CD4-positive, alpha-beta T cell (primary cell): ENCODE measurements around the gene ACAD8. TPM values are rescaled to one million over a fixed set of nuclear protein-coding genes. Genes with fewer than 3 reads are reported as not detected.
A peak's percentile ranks its signal among the peaks of the same experiment; 100 is the strongest.

ENCODE experiments used
- ATAC-seq: fragments of 200-7000 bp; cut with Tn5 transposase; one replicate; pipeline ENCODE4 v1.10.0; 2022; ENCODE audit warnings: mild to moderate bottlenecking; ENCODE audit not compliant: poor library complexity
- CTCF ChIA-PET: fragments of 350-600 bp; sonication (Branson Sonifier 250); formaldehyde crosslinking; loops from one replicate; lab custom pipeline; 2021; ENCODE audit warnings: antibody characterized with exemption, inconsistent platforms; lab: Charles Lee
- POLR2A ChIA-PET: fragments of 350-600 bp; sonication (Branson Sonifier 250); formaldehyde crosslinking; loops from one replicate; lab custom pipeline; 2021; ENCODE audit warnings: antibody characterized with exemption, inconsistent platforms; lab: Charles Lee
- DNase-seq, 14 experiments: peaks; one replicate each; pipeline ENCODE4 v3.0.0-alpha.2; 2013 to 2020; ENCODE audit warnings: mixed read lengths in 2 of 14
- H3K27ac ChIP-seq, 2 donors: one replicate each; pipeline versions ENCODE4 v1.5.1 to v1.7.0; 2013; ENCODE audit warnings: low read length in 2 of 2, low read depth in 1 of 2, mild to moderate bottlenecking in 1 of 2
- H3K27me3 ChIP-seq, 2 experiments: 1 replicate in 1 of 2; 2 replicates in 1 of 2; pipeline versions ENCODE4 v1.6.1 to v1.7.0; 2013; ENCODE audit warnings: low read length in 2 of 2, control low read depth in 1 of 2, mild to moderate bottlenecking in 1 of 2, moderate library complexity in 1 of 2; ENCODE audit not compliant: insufficient read depth in 2 of 2, control insufficient read depth in 1 of 2
- H3K36me3 ChIP-seq: one replicate; pipeline ENCODE4 v1.6.1; 2013; ENCODE audit warnings: low read length, control low read depth; ENCODE audit not compliant: insufficient read depth
- H3K4me1 ChIP-seq: one replicate; pipeline ENCODE4 v1.6.1; 2013; ENCODE audit warnings: low read length, control low read depth; ENCODE audit not compliant: insufficient read depth
- H3K4me3 ChIP-seq: one replicate; pipeline ENCODE4 v1.5.1; 2013; ENCODE audit warnings: mild to moderate bottlenecking, low read length, moderate library complexity
- H3K9me3 ChIP-seq, 2 experiments: 1 replicate in 1 of 2; 2 replicates in 1 of 2; pipeline versions ENCODE4 v1.6.1 to v1.7.0; 2013; ENCODE audit warnings: low read length in 2 of 2, mild to moderate bottlenecking in 2 of 2, control low read depth in 1 of 2, moderate library complexity in 1 of 2; ENCODE audit not compliant: control insufficient read depth in 1 of 2, insufficient read depth in 1 of 2
- H3K27ac Mint-ChIP-seq: one replicate; pipeline ENCODE4 v1.8.0; 2020; ENCODE audit warnings: mixed read lengths
- H3K27me3 Mint-ChIP-seq: one replicate; pipeline ENCODE4 v1.8.0; 2021; ENCODE audit warnings: mixed read lengths
- H3K36me3 Mint-ChIP-seq: one replicate; pipeline ENCODE4 v1.8.0; 2021; ENCODE audit warnings: low read depth, mixed read lengths
- H3K4me1 Mint-ChIP-seq: one replicate; pipeline ENCODE4 v1.8.0; 2021; ENCODE audit warnings: low read depth, mixed read lengths
- H3K4me3 Mint-ChIP-seq: one replicate; pipeline ENCODE4 v1.8.0; 2020; ENCODE audit warnings: mild to moderate bottlenecking, mixed read lengths
- H3K9me3 Mint-ChIP-seq: one replicate; pipeline ENCODE4 v1.8.0; 2020; ENCODE audit warnings: mixed read lengths
- CTCF ChIP-seq: fragments of 200-600 bp; IDR thresholded peaks from one replicate; pipeline ENCODE4 v1.8.0; 2022; ENCODE audit warnings: antibody characterized with exemption, mild to moderate bottlenecking
- intact Hi-C, 2 experiments: fragments of 100-400 bp; cut with DNase I in 1 of 2; cut with micrococcal nuclease in 1 of 2; formaldehyde crosslinking; loops; one replicate each; pipeline versions ENCODE4 v1.15.1 to v1.9.0; 2023 to 2025; cut with DNase I, micrococcal nuclease
- total RNA-seq, 174 experiments: library from RNA in 2 of 174; stranded (reverse) in 2 of 174; gene quantifications; one replicate each; pipeline ENCODE4 v1.2.3 and lab custom pipeline; 2021 to 2026

The ACAD8 gene
- total RNA-seq, 2 experiments from 2014 or later = 15.0 to 16.3 TPM

- Mint-ChIP-seq H3K36me3 (peaks cover 66% of the 10 kb centered on the region), H3K4me1 (peaks cover 5% of the 10 kb centered on the region), H3K4me3 (no peak overlapping the region), H3K27me3 (no peaks in the 10 kb centered on the region), H3K27ac (peak overlapping the region; percentile 34), H3K9me3 (no peaks in the 10 kb centered on the region)
- H3K36me3 ChIP-seq = peaks cover 71% of the 10 kb centered on the region
- ATAC-seq (no peak), DNase-seq (no peak)
- H3K4me3 ChIP-seq = no peak overlapping the region
- H3K27me3 ChIP-seq = no peaks in the 10 kb centered on the region
- H3K9me3 ChIP-seq = no peaks in the 10 kb centered on the region
- CTCF ChIA-PET = no interaction called here
- peaks cover 3% of the 10 kb centered on the region for H3K4me1 ChIP-seq
- intact Hi-C loops = no loop called here
- no peak overlapping the region for H3K27ac ChIP-seq
- no peak for TF ChIP-seq CTCF
- POLR2A ChIA-PET = no interaction called here
Measured at GRCh38 chr11:134237557-134237922, 15.8 kb upstream of the ACAD8 start.

DNA sequence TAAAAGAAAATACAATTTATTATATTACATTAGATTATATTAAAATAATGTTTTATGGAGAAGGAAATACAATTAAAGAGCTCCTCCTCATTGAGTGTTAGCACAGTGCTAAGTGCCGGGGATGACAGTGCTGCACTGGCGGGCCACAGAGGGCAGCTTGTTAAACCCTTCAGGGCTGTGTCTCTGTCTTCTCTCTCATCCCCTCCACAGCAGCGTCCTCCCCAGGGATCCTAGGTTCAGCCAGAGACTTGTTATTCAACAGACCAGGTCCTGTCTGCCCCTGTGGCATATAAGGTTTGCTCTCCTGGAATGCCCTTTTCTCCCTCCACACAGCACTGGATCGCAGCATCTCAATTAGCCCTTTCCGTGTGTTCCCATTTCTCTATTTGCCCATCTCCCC, 14.4 kb upstream of the ACAD8 start:
- H3K27me3 Mint-ChIP-seq = no peaks in the 10 kb centered on the region
- H3K27ac ChIP-seq = no peak overlapping the region
- no peaks in the 10 kb centered on the region for H3K4me1 ChIP-seq
- no peaks in the 10 kb centered on the region for H3K9me3 ChIP-seq
- intact Hi-C loops = no loop called here
- H3K27ac Mint-ChIP-seq = no peak overlapping the region
- peaks cover 77% of the 10 kb centered on the region for H3K36me3 ChIP-seq
- DNase-seq (no peak), ATAC-seq (no peak)
- TF ChIP-seq CTCF = no peak
- H3K36me3 Mint-ChIP-seq = peaks cover 80% of the 10 kb centered on the region
- no peak overlapping the region for H3K4me3 Mint-ChIP-seq
- ChIA-PET POLR2A (no interaction called here), CTCF (interaction anchor here (1.1 kb wide), 1 partner anchor 37 kb away, joined by 3 read pairs; no protein-coding TSS in a partner anchor)
- no peaks in the 10 kb centered on the region for H3K27me3 ChIP-seq
- H3K4me1 Mint-ChIP-seq = no peaks in the 10 kb centered on the region
- no peak overlapping the region for H3K4me3 ChIP-seq
- no peaks in the 10 kb centered on the region for H3K9me3 Mint-ChIP-seq

DNA sequence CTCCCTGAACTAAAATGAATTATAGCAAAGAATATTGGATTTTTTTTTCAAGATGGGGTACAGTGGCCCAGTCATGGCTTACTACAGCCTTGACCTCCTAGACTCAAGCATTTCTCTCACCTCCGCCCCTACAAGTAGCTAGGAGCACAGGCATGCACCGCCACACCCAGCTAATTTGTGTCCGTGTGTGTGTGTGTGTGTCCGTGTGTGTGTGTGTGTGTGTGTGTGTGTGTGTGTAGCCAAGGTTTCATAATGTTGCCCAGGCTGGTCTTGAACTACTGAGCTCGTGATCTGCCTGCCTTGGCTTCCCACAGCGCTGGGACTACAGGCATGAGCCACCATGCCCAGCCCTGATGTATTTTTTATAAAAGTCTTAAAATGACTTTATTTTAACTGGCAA, 12.8 kb upstream of the ACAD8 start:
- Histone ChIP-seq H3K4me1 (no peaks in the 10 kb centered on the region), H3K4me3 (no peak overlapping the region), H3K27me3 (no peaks in the 10 kb centered on the region), H3K9me3 (no peaks in the 10 kb centered on the region), H3K27ac (no peak overlapping the region), H3K36me3 (peaks cover 79% of the 10 kb centered on the region)
- Mint-ChIP-seq H3K27ac (no peak overlapping the region), H3K4me3 (no peak overlapping the region), H3K4me1 (no peaks in the 10 kb centered on the region), H3K9me3 (no peaks in the 10 kb centered on the region), H3K36me3 (peaks cover 83% of the 10 kb centered on the region), H3K27me3 (no peaks in the 10 kb centered on the region)
- POLR2A ChIA-PET = interaction anchor here (1.4 kb wide), 1 partner anchor 17 kb away, joined by 4 read pairs; the partner anchor contains the start of genes NCAPD3 and VPS26B
- no peak for ATAC-seq
- intact Hi-C loops = no loop called here
- DNase-seq = no peak
- CTCF ChIA-PET = no interaction called here
- TF ChIP-seq CTCF = no peak
